HL-60 (cell line): ENCODE measurements around the gene HERC4.

Experiments used
- DNase-seq, 2 experiments: peaks; one replicate each; pipeline ENCODE4 v3.0.0-alpha.2; 2010 to 2020; ENCODE audit warnings: low read depth in 1 of 2, low spot score in 1 of 2
- H3K27ac ChIP-seq: fragments of 250-450 bp; sonication (Bioruptor Pico); replicated peaks from 2 replicates; pipeline ENCODE4 v1.5.1; 2020; ENCODE audit warnings: mild to moderate bottlenecking, moderate library complexity
- H3K27me3 ChIP-seq: fragments of 250-450 bp; sonication (Bioruptor Pico); 2 replicates; pipeline ENCODE4 v1.5.1; 2021; ENCODE audit warnings: mild to moderate bottlenecking, moderate library complexity; ENCODE audit not compliant: insufficient read depth, poor library complexity, severe bottlenecking
- H3K4me3 ChIP-seq: replicated peaks from 2 replicates; pipeline ENCODE4 v1.5.1; 2011; ENCODE audit warnings: mild to moderate bottlenecking, control low read depth, low read length; ENCODE audit not compliant: insufficient read depth
- CTCF ChIP-seq: IDR thresholded peaks from one replicate; pipeline ENCODE4 v1.5.1; 2011; ENCODE audit warnings: low read length, control low read depth, inconsistent platforms; ENCODE audit not compliant: insufficient read depth
- GABPA ChIP-seq: IDR thresholded peaks from 2 replicates; pipeline ENCODE4 v1.6.1; 2012; ENCODE audit warnings: low read depth
- POLR2AphosphoS5 ChIP-seq: IDR thresholded peaks from 2 replicates; pipeline ENCODE4 v1.6.1; 2012; ENCODE audit warnings: low read depth
- REST ChIP-seq: IDR thresholded peaks from 2 replicates; pipeline ENCODE4 v1.6.1; 2012; ENCODE audit warnings: low read depth; ENCODE audit not compliant: insufficient replicate concordance
- SPI1 ChIP-seq: IDR thresholded peaks from 2 replicates; pipeline ENCODE4 v1.6.1; 2012; ENCODE audit warnings: low read depth, mild to moderate bottlenecking, borderline replicate concordance

HERC4 gene

GRCh38 chr10:67921065-67921464, 154.0 kb downstream of the HERC4 start:
- DNase-seq = no peak
- TF ChIP-seq POLR2AphosphoS5 = no peak
- no peak for TF ChIP-seq GABPA
- TF ChIP-seq REST = no peak
- no peak for TF ChIP-seq SPI1
- TF ChIP-seq CTCF = no peak
- no peak overlapping the region for H3K27ac ChIP-seq
- H3K4me3 ChIP-seq = no peak overlapping the region
- H3K27me3 ChIP-seq = no peaks in the 10 kb centered on the region

- DNase-seq = no peak
- Histone ChIP-seq H3K27me3 (no peaks in the 10 kb centered on the region), H3K27ac (no peak overlapping the region), H3K4me3 (no peak overlapping the region)
- no peak for TF ChIP-seq GABPA
- no peak for TF ChIP-seq CTCF
- no peak for TF ChIP-seq POLR2AphosphoS5
- TF ChIP-seq REST = no peak
- no peak for TF ChIP-seq SPI1
These were observed 157.4 kb downstream of the HERC4 start for GRCh38 chr10:67917679-67918078.

- TF ChIP-seq CTCF (no peak), REST (no peak), POLR2AphosphoS5 (no peak), GABPA (no peak), SPI1 (no peak)
- no peaks in the 10 kb centered on the region for H3K27me3 ChIP-seq
- no peak overlapping the region for H3K27ac ChIP-seq
- no peak overlapping the region for H3K4me3 ChIP-seq
- no peak for DNase-seq
These were observed 157.9 kb downstream of the HERC4 start for GRCh38 chr10:67917169-67917568.
